GM23248 (cell line): Measurements from ENCODE around the gene NEK2.

Experiments
- EZH2 ChIP-seq: fragments of 200-600 bp; sonication (generic); IDR thresholded peaks from 2 replicates; pipeline ENCODE4 v1.6.1; 2018; ENCODE audit warnings: antibody characterized with exemption, mild to moderate bottlenecking; ENCODE audit not compliant: insufficient read depth, poor library complexity, severe bottlenecking
- EZH2phosphoT487 ChIP-seq: fragments of 200-600 bp; sonication (generic); IDR thresholded peaks from 2 replicates; pipeline ENCODE4 v1.6.1; 2018; ENCODE audit warnings: antibody characterized with exemption, moderate library complexity, mild to moderate bottlenecking, low read depth; ENCODE audit not compliant: insufficient read depth

GRCh38 chr1:211620097-211620496, 55.3 kb downstream of the NEK2 start:
- TF ChIP-seq EZH2 (no peak), EZH2phosphoT487 (no peak)
